Sigmoid colon (tissue), 7 donors: ENCODE data around the gene KRT39. TPM values are rescaled to one million over a fixed set of nuclear protein-coding genes. Genes with fewer than 3 reads are reported as not detected.
"Not testable (repeated sequence)": the region's sequence is repeated elsewhere in the genome, so short reads cannot be mapped to it uniquely, and the experiment has no call there.

Experiments
- DNase-seq: peaks from one replicate; pipeline ENCODE4 v3.0.0-alpha.2; 2019
- H3K27ac ChIP-seq, 4 donors: fragments of 200-600 bp; sonication (generic); one replicate each; pipeline ENCODE4 v1.5.1; 2016 to 2019; ENCODE audit warnings: mild to moderate bottlenecking in 1 of 4
- H3K27me3 ChIP-seq, 3 donors: fragments of 200-600 bp; sonication (generic); one replicate each; pipeline ENCODE4 v1.5.1; 2019; ENCODE audit warnings: mild to moderate bottlenecking in 1 of 3
- H3K36me3 ChIP-seq, 4 donors: fragments of 200-600 bp; sonication (generic); one replicate each; pipeline ENCODE4 v1.5.1; 2016 to 2019
- H3K4me1 ChIP-seq, 4 donors: fragments of 200-600 bp; sonication (generic); one replicate each; pipeline ENCODE4 v1.5.1; 2017 to 2019
- H3K4me3 ChIP-seq, 4 donors: fragments of 200-600 bp; sonication (generic); one replicate each; pipeline ENCODE4 v1.5.1; 2017 to 2019; ENCODE audit warnings: mild to moderate bottlenecking in 2 of 4, moderate library complexity in 1 of 4
- H3K9me3 ChIP-seq, 4 donors: fragments of 200-600 bp in 3 of 4; sonication (generic) in 3 of 4; one replicate each; pipeline versions ENCODE4 v1.5.1 to v1.6.1; 2013 to 2019
- CTCF ChIP-seq, 4 experiments: fragments of 450-650 bp in 3 of 4; fragments of 200-600 bp in 1 of 4; IDR thresholded peaks; one replicate each; pipeline ENCODE4 v1.5.1; 2016 to 2019; ENCODE audit warnings: antibody characterized with exemption in 4 of 4, mild to moderate bottlenecking in 3 of 4, moderate library complexity in 2 of 4
- EP300 ChIP-seq, 4 donors: sonication (generic); formaldehyde crosslinking; IDR thresholded peaks; one replicate each; pipeline ENCODE4 v1.6.1; 2017; ENCODE audit warnings: antibody characterized with exemption in 4 of 4
- POLR2A ChIP-seq, 2 donors: fragments of 450-650 bp; IDR thresholded peaks; one replicate each; pipeline ENCODE4 v1.6.1; 2016; ENCODE audit warnings: antibody characterized with exemption in 2 of 2, mild to moderate bottlenecking in 2 of 2, moderate library complexity in 2 of 2
- POLR2AphosphoS5 ChIP-seq, 4 donors: sonication (generic); formaldehyde crosslinking; IDR thresholded peaks; one replicate each; pipeline ENCODE4 v1.6.1; 2017; ENCODE audit warnings: antibody characterized with exemption in 4 of 4
- WGBS, 2 donors: extraction: QIAGEN DNeasy Blood & Tissue Kit; methylation state at CpG; one replicate each; pipeline ENCODE4 v1.1.7; 2013; 5-methylcytosine and 5-hydroxymethylcytosine counted together
- intact Hi-C: fragments of 100-400 bp; cut with DNase I; formaldehyde crosslinking; loops from one replicate; pipeline ENCODE4 v1.15.1; 2023
- polyA plus RNA-seq, 3 donors: library from polyadenylated mRNA; stranded (reverse); fragments of 200-250 nt; gene quantifications; one replicate each; pipeline ENCODE4 v1.2.3, GENCODE V29; 2013
- total RNA-seq, 4 donors: library from RNA; depleted of rRNA; stranded (reverse); fragments of >200 nt; gene quantifications; one replicate each; pipeline ENCODE4 v1.1.0, GENCODE V29; 2016
- donor health status: healthy with polysubstance abuse.
- donor health status: Bipolar disorder and iron deficiency.
- donor health status: healthy.

KRT39 gene
- total and polyA plus RNA-seq, 7 donors, result 0.07 TPM; not detected in 6

- WGBS, 2 donors, result 78 to 97% methylated on average over 2 of the region's 2 CpGs
- no peaks in the 10 kb centered on the region for H3K9me3 ChIP-seq
- TF ChIP-seq CTCF (IDR thresholded peaks at IDR 0.05) (no peak), EP300 (IDR thresholded peaks at IDR 0.05) (no peak)
- no peaks in the 10 kb centered on the region for H3K27me3 ChIP-seq
- H3K4me3 ChIP-seq, result no peak overlapping the region
- intact Hi-C loops, result no loop called here
- H3K4me1 ChIP-seq, result no peaks in the 10 kb centered on the region
- DNase-seq, result no peak
- no peak overlapping the region for H3K27ac ChIP-seq
- no peaks in the 10 kb centered on the region for H3K36me3 ChIP-seq
Observed at GRCh38 chr17:40932608-40933007, 34.1 kb downstream of the KRT39 start.

- no peaks in the 10 kb centered on the region for H3K36me3 ChIP-seq
- H3K4me1 ChIP-seq, result no peaks in the 10 kb centered on the region
- 53 to 76% methylated on average over 3 of the region's 3 CpGs for WGBS, 2 donors
- H3K9me3 ChIP-seq, result no peaks in the 10 kb centered on the region
- no peak for DNase-seq
- no peak for TF ChIP-seq EP300 (IDR thresholded peaks at IDR 0.05)
- no peak for TF ChIP-seq POLR2AphosphoS5 (IDR thresholded peaks at IDR 0.05)
- no peak for TF ChIP-seq POLR2A (IDR thresholded peaks at IDR 0.05)
- TF ChIP-seq CTCF (IDR thresholded peaks at IDR 0.05), result no peak
- peaks cover 0 to 3% (median 0%) of the 10 kb centered on the region in 3 donors for H3K27me3 ChIP-seq
- H3K27ac ChIP-seq, result no peak overlapping the region
- no peak overlapping the region for H3K4me3 ChIP-seq
- intact Hi-C loops, result no loop called here
Observed at GRCh38 chr17:40931311-40931710, 35.4 kb downstream of the KRT39 start.

- Histone ChIP-seq H3K36me3 (no peaks in the 10 kb centered on the region), H3K4me3 (no peak overlapping the region), H3K9me3 (no peaks in the 10 kb centered on the region), H3K27me3 (peaks cover 0 to 4% (median 0%) of the 10 kb centered on the region in 3 donors), H3K27ac (no peak overlapping the region), H3K4me1 (peaks cover 0 to 10% (median 5%) of the 10 kb centered on the region in 4 donors)
- no peak for TF ChIP-seq EP300 (IDR thresholded peaks at IDR 0.05)
- intact Hi-C loops, result no loop called here
- DNase-seq, result no peak
- 89 to 93% methylated on average over 8 of the region's 8 CpGs for WGBS, 2 donors
Observed at GRCh38 chr17:40926341-40926740, 40.4 kb downstream of the KRT39 start.

GRCh38 chr17:40922239-40922638, 44.5 kb downstream of the KRT39 start:
- peak overlapping the region in 3 of 4 donors; percentile 19 to 51 (median 48) for H3K27ac ChIP-seq

GRCh38 chr17:40921026-40921425, 45.7 kb downstream of the KRT39 start:
- TF ChIP-seq POLR2A (IDR thresholded peaks at IDR 0.05) (no peak), EP300 (IDR thresholded peaks at IDR 0.05) (no peak), CTCF (IDR thresholded peaks at IDR 0.05) (no peak), POLR2AphosphoS5 (IDR thresholded peaks at IDR 0.05) (no peak)
- no peaks in the 10 kb centered on the region for H3K9me3 ChIP-seq
- H3K27ac ChIP-seq, result no peak overlapping the region
- H3K27me3 ChIP-seq, result no peaks in the 10 kb centered on the region
- 89 to 90% methylated on average over 2 of the region's 2 CpGs for WGBS, 2 donors
- H3K4me1 ChIP-seq, result peaks cover 0 to 10% (median 5%) of the 10 kb centered on the region in 4 donors
- intact Hi-C loops, result no loop called here
- no peak overlapping the region for H3K4me3 ChIP-seq
- no peaks in the 10 kb centered on the region for H3K36me3 ChIP-seq
- no peak for DNase-seq

More at GRCh38 chr17:40922239-40922638, 44.5 kb downstream of the KRT39 start:
- Histone ChIP-seq H3K9me3 (no peaks in the 10 kb centered on the region), H3K4me3 (no peak overlapping the region), H3K27me3 (peaks cover 0 to 4% (median 0%) of the 10 kb centered on the region in 3 donors), H3K4me1 (peaks cover 0 to 10% (median 5%) of the 10 kb centered on the region in 4 donors), H3K36me3 (no peaks in the 10 kb centered on the region)
- DNase-seq, result peak; percentile 71
- WGBS, 2 donors, result 77 to 84% methylated on average over 2 of the region's 2 CpGs
- intact Hi-C loops, result no loop called here
- TF ChIP-seq POLR2AphosphoS5 (IDR thresholded peaks at IDR 0.05), result no peak
- TF ChIP-seq EP300 (IDR thresholded peaks at IDR 0.05), result no peak
- no peak for TF ChIP-seq CTCF (IDR thresholded peaks at IDR 0.05)
- no peak for TF ChIP-seq POLR2A (IDR thresholded peaks at IDR 0.05)

GRCh38 chr17:40917116-40917515, 49.6 kb downstream of the KRT39 start:
- H3K36me3 ChIP-seq, H3K27ac ChIP-seq, H3K4me1 ChIP-seq, H3K9me3 ChIP-seq, H3K4me3 ChIP-seq, intact Hi-C loops, H3K27me3 ChIP-seq, DNase-seq: not testable (repeated sequence)
- WGBS, 2 donors, result 96% methylated on average over 2 of the region's 2 CpGs
